UCSD-AML1 (cell line): ENCODE measurements around the gene RGP1.

Experiments used
- DNase-seq: peaks from one replicate; lab custom pipeline; 2025; ENCODE audit not compliant: unreplicated experiment; lab: John Stamatoyannopoulos, UW

The RGP1 gene, protein sequence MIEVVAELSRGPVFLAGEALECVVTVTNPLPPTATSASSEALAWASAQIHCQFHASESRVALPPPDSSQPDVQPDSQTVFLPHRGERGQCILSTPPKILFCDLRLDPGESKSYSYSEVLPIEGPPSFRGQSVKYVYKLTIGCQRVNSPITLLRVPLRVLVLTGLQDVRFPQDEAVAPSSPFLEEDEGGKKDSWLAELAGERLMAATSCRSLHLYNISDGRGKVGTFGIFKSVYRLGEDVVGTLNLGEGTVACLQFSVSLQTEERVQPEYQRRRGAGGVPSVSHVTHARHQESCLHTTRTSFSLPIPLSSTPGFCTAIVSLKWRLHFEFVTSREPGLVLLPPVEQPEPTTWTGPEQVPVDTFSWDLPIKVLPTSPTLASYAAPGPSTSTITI

DNA sequence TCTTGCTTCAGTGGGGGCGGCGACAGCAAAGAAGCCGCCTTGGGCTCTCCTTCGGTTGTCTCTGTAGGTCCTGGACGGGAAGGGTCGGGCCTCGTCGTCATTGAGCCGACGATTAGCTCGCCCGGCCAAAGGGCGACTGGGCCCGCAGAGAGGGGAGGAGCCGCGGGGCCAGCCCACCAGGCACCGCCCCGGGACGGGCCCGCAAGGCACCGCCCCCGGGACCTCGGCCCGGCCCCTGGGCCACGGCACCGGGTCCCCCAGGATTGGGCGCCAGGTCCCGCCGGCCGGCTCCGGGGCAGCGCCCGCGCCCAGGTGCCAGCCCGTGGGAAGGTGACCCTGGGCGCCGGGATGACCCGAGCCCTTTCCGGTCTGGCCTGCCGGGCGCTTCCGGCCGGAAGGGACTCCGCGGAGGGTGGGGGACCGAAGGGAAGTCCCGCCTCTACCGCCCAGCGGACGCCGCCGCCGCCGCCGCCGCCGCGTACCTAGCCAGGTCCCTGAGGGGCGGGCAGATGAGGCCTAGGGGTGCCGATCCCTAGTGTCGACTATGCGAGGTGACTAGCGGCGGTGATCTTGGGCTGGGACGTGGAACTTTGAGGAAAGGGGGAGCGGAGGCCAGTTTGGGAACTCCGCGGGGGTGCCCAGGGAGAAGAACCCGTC is at the start of gene RGP1, which contains the start of gene GBA2:
Gene RGP1 (plus strand): TSS at position 430 of the 657 bp plus-strand sequence. CDS start 469 bp downstream, outside the sequence.
Gene GBA2 (minus strand): TSS at position 371 of the 657 bp plus-strand sequence. CDS start 524 bp downstream, outside the sequence.
- DNase-seq, result peak; percentile 87

DNA sequence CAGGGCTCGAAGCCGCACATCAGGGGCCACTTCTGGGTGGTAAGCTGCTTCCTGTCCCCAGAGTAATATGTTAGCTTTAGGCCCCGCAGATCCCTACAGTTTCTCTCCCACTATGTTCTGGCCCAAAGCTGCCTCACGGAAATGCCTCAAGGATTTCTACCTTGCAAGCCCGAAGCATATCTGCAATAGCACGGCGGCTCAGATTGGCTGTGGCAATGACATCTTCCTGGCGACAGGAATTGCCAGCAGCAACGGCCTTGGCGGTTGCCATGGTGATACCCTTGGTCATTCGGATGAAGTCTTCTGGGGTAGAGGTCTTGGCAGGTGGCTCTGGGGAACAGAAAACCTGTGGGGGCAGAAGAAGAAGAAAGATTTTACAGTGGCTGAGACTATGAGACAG is 49.1 kb upstream of the RGP1 start:
- DNase-seq, result no peak

DNA sequence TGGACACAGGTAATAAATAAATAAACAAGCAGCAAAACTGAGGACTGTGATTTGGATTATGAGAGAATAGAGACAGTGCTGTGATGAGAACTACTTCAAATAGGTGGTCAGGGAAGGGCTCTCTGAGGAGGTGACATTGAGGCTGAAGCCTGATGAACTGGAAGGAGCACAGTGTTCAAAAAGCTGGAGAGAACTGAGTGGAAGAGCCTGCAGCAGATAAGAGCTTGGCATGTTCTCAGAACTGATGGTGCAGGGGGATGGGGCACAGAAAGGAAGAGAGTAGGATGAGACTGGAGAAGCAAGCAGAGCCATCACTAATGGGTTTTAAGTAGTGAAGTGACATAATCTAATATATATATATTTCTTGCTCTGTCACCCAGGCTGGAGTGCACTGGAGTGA is 48.1 kb upstream of the RGP1 start:
- no peak for DNase-seq

DNA sequence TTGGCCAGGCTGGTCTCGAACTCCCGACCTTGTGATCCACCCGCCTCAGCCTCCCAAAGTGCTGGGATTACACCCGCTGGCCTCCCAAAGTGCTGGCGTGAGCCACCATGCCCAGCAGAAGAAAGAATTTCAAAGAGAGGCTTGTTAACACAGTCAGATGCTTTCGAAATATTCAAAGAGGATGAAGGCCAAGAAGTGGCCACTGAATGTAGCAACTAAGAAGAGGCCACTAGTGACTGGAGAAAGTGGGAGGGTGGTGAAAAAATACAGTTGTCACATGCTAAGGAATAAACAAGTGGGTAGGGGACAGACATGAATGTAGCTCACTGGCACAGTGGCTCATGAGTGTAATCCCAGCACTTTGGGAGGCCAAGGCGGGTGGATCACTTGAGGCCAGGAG is 46.4 kb upstream of the RGP1 start:
- no peak for DNase-seq

DNA sequence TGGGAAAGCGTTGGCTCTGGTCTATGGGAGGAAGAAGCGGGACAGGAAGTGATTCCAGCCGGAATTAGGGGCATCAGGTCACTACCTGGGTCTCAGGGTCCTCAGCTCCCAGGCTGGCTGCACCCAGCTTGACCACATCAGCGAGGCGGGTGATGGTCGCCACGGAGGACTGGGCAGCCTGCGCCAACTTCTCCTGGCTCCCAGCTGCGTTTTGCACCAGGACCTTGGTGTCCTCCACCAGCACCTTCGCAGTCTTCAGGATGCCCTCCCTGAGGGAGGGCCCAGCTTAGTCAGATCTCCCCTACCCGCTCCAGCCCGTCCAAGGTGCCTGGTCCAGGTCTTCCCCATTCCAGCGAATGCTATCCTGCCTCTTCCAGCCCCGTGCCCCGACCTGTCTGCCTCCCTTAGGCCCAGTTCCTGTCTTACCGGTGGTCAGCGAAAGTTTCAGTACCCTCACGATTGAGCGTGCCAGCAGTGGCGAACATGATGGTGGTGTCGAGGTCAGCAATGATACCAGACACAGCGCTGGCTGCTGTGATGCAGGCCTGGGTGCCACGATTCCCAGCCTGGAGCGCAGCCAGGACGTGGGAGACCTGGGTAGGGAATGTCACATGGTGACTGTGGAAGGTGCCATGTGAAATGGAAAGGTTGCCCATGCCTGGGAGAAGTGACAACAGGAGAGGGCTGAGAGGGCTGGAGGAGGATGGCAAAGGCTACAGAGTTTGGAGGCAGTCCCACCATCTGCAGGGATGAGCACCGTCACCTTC is 45.0 kb upstream of the RGP1 start:
- DNase-seq, result no peak

DNA sequence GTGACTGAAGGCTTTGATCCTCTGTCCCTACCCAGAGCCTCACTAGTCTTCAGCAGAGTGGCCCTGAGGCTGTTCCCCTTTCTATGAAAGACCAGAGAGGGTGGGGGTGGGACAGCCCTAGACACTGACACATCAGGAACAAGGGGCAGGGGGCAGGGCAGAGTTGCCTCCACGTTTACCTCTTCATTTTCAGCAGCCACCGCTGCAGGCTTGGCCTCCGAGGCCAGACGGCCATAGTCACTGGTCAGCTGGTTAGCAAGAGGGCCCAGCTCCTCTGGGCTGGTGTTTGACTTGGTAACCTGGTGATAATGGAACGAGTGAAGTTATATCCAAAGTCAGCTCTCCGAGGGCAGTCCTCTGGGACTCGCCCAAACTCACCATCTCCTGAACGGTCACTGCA is 43.7 kb upstream of the RGP1 start:
- DNase-seq, result no peak

DNA sequence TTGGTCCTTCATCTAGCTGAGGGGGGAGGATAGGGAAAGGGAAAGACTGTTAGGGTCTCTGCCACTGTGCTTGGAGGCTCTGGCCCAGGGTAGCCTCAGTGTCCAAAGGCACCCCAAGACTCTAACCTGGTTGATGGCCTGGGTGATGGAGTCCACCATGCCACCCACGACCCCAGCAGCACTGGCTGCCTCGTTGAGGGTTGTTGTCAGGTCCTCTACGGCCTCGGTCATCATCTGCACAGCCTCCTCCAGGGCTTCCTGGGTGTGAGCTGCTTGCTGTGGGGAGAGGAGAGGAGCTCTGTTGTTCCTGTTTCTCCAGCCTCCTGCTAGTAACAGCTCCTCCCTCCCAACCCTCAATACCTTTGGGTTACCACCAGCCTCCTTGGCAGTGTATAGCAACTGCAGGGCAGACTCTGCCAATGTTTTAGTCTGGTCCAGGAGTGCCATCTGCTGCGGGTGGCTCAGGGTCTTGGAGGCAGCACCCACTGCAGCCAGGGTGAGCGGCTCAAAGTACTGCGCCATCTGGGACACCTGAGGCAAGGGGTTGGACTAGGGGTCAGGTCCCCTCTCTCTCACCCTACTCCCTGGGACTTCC is 43.2 kb upstream of the RGP1 start:
- no peak for DNase-seq

DNA sequence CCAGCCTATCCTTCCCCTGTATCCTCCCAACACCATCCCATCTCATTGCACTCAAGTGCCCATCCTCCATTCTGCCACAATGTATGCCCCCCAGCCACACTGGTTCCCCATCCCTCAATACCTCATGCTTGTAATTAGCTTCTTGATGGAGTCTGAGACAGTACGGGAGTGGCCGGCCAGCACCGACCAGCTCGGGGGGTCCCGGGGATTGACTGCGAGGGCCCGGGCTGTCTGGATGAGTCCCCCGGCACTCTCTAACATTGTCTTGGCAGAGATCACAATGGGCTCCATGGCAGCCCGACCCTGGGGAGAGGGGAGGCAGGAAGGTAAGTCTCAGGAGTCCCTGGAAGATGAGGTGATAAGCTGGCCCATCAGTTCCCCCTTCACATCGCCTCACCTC is 42.1 kb upstream of the RGP1 start:
- no peak for DNase-seq

DNA sequence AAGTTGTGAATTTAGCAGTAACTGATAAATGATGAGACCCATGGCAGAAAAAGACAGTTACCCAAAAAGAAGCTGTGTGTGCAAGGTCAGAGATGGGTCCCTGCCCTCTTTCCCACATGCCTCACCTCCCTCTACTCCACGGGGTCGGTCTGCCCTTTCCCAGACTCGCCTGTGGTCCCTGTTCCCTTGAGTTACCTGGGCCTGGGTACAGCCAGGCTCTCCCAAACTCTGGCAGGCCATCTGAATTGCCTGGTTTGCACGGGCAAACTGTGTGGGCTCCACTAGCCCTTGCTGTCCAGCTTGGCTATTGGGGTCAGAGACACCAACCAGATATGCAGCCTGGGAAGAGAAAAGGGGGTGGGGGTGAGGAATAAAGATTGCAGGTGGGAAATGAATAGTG is 40.9 kb upstream of the RGP1 start:
- no peak for DNase-seq

DNA sequence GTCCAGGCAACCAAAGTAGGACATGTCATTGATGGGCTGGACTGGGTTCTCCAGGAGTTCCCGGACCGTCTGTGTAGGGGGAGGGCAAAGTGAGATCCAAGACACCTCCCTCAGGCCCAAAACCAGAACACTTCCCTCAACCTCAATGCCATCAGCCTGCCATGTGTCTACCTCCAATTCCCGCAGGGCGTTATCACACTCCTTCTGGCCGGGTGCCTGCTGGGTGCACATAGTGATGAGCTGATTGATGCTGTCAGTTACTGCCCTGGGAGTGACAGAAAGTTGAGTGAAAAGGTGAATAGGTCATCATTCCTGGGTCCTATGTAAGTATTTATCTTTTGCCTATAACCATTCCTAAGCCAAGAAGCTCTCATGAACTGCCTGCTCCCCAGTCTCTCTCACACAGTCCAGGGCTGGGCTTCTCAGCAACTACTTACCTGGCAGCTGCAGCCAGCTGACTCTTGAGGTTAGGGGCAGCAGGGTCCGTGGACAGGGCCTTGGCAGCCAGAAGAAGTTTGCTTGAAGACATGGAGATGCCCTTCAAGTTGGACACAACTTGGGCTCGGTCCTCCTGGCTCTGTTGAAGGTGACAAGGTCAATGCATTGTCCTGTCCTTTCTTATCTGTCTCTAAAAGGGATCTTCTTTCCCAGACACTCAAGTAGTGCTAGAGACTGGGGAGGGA is 38.1 kb upstream of the RGP1 start:
- no peak for DNase-seq

DNA sequence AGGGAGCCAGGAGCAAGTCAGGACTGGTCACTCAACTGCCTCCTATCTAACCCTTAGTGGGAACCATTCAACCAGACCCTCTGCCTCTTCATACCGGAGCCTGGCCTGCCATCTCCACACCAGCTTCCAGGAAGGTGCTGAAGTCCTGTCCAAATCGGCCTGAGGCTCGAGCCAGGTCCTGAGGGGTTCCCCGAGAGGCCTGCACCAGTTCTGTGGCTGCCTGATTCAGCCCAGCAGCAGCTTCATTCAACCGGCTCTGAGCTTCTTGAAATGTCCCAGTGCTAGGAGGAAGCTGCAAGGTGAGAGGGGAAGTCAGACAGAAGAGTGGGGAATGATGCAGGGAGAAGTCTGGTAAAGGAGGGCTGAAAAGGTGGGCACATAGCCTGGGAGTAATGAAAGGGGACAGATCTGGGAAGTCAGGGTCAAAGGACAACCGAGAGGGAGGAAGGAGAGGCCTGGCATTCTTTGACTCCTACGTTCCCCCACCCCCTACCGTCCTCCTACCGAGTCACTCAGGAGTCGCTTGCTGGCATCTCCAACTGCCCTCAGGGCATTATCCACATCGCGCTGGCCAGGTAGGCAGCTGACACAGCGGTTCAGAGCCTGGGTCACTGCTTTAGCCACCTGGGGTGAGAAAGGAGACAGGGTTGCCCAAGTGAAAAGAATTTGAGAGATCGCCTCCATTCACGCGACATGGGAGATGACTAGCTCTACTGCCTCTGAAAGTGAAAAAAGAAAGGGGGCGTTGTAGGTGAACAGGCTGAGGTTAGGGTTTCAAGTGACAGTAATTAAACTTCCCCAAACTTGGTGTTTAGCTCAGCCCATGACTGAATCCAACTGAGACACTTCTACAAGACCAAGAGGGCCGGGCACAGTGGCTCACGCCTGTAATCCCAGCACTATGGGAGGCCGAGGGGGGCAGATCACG is 37.3 kb upstream of the RGP1 start:
- no peak for DNase-seq

DNA sequence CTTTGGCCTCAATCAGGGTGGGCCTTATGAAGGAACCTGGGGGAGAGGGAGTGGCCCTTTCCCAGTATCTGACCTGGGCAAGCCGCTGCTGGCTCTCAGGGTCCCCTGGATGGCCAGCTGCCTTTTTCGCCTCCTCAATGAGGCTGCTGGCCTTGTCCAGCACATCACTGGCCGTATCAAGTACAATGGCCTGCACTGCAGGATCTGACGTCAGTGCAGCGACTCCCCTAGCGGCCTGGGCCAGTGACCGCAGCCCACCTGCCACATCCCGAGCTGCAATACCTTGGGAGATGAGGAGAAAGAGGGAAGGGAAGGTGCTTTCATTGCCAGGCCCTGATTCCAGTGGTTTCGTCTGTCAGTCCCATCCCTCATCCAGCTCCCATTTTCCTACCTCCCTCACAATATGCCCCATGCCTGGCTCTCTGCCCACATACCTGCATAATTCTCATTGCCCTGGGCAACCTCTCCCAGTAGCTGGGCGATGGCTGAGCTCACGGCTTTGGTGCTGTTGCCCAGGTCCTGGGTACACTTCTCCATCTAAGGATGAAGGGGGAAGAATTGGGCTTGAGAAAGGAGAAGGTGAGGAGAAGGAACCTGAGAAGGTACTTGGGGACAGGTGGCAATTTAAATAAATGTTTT is 36.2 kb upstream of the RGP1 start:
- DNase-seq, result no peak

DNA sequence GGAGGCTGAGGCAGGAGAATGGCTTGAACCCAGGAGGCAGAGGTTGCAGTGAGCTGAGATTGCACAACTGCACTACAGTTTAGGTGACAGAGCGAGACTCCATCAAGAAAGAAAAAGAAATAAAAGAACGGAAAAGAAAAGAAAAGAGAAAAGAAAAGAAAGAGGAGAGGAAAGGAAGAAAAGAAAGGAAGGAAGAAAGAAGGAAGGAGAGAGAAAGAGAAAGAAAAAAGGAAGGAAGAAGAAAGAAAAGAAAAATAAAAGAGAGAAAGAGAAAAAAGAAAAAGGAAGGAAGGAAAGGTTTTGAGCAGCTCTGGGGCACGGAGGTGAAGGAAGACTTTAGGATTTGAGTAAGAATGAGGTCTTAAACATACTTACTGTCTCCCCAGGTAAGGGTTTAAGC is 35.5 kb upstream of the RGP1 start:
- no peak for DNase-seq

DNA sequence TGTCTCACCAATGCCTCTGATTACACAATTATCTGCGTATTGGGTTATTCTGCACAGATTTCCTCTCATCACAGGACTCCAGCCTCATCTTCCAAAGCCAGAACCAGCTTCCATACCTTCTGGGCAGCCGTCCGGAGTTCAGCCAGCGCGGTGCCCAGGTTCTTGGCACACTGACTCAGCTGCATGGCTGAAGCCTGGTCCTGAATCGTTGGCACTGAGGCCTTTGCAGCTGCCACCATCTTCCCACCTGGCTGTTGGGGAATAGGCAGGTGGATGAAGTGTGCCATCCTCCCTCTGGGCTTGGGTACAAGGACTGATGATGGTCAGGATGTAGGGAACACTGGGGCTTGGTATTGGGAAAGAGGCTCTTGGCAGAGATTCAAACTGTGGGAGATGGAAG is 35.0 kb upstream of the RGP1 start:
- no peak for DNase-seq

DNA sequence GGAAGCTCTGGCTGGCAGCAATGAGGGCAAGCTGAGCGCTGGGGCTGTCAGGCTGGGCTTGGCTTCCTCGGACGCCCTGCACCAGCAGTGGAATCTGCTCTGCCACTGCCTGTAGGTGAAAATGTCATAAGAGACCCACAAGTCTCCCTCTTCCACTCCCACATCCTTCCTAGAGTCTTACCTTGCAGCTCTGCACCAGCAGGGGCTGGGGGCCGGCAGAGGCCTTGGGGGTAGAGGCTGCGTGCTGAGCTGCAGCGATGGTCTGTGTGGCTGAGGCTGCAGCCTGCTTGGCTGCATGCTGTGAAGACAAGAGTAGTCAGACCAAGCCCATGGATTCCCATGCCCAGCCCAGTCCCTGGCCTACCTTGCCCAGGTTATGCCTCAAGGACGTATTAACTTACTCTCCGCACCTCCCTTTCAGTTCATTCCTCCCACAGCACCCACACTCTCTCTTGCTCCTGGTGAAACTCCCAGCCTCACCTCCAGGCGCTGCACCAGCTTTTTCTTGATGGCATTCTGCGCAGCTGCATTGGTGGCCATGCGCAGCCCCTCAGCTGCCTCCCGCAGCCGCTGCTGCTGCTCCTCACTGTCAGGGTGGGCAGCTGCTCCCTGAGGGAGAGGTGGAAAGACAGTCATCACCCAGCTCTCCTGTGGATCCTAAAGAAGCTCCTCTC is 34.4 kb upstream of the RGP1 start:
- no peak for DNase-seq

DNA sequence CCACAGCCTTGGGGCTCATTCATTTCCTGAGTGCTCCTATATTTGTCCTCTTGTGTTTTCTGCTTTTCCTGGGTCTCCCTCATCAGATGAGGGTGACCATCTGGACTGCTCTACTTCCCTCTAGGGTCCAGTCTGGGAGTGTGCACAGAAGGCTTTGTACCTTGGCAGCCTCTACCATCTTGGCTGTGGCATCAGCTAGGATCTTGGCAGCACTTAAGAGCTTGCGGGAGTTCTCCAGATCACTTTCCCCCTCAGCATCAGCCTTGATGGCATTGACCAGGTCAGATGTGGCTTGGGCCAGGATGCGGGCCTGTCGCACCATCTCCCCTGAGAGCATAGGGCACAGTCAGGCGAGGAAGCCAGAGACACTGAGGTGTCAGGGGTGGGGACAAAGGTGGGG is 32.9 kb upstream of the RGP1 start:
- DNase-seq, result no peak

DNA sequence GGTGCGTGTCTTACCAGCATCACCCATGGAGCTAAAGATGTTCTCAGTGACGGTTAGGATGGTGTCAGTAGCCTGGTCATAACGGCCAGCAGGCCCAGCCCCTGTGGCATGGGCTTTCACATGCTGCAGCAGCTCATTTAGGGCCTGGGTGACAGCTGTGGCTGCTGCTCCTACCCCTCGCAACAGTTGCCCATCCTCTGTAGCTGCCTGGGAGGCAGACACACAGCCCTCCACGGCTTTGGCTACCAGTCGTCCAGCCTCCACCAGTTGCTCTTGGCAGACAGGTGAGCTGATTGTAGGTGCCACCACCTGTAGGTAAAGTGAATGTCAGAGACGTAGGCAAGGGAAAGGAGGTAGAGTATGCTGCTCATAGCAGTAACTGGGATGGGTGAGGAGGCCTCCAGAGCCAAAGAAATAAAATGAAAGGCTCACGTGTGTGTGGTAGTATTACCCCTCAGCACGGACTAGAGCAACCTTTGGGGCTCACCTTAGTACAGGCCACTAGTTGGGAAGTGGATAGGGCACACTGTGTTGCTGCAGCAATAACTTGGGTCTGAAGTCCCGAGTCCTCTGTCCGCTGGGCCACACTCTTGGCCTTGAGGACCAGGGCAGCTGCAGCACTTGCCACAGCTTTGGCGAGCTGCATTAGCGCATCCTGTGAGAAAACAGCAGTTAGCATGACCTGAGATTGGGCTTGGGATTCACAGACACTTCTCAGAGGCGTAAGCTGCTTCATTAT is 31.8 kb upstream of the RGP1 start:
- DNase-seq, result no peak
